GM18867 (cell line): Measurements from ENCODE around the gene FGF18.
"Not testable (repeated sequence)": the region's sequence is repeated elsewhere in the genome, so short reads cannot be mapped to it uniquely, and the experiment has no call there.

Source experiments
- ATAC-seq: cut with Tn5 transposase; IDR thresholded peaks from one replicate; pipeline ENCODE4 v1.9.1; 2021; ENCODE audit warnings: mild to moderate bottlenecking, moderate library complexity; ENCODE audit not compliant: unreplicated experiment

Gene FGF18

GRCh38 chr5:171418982-171419687, at the start of gene FGF18:
FGF18 (plus strand) TSS chr5:171419647; CDS start chr5:171420200, 553 bp downstream.
- peak; percentile 38 for ATAC-seq

- ATAC-seq, result no peak
These were observed 49.5 kb upstream of the FGF18 start for GRCh38 chr5:171369898-171370297.

- not testable (repeated sequence) for ATAC-seq
These were observed 48.6 kb upstream of the FGF18 start for GRCh38 chr5:171370881-171371280.

- no peak for ATAC-seq
These were observed 48.1 kb upstream of the FGF18 start for GRCh38 chr5:171371326-171371725.

- no peak for ATAC-seq
These were observed 39.5 kb upstream of the FGF18 start for GRCh38 chr5:171379961-171380360.

GRCh38 chr5:171384416-171384815, 35.0 kb upstream of the FGF18 start:
- not testable (repeated sequence) for ATAC-seq

GRCh38 chr5:171384999-171385398, 34.4 kb upstream of the FGF18 start:
- not testable (repeated sequence) for ATAC-seq

GRCh38 chr5:171386006-171386671, 33.3 kb upstream of the FGF18 start:
- no peak for ATAC-seq

- no peak for ATAC-seq
These were observed 32.5 kb upstream of the FGF18 start for GRCh38 chr5:171386861-171387344.

- peak; percentile 79 for ATAC-seq
These were observed 32.0 kb upstream of the FGF18 start, which contains the start of gene NPM1 for GRCh38 chr5:171387345-171387969. NPM1 (plus strand) TSS chr5:171387849; CDS start chr5:171387949, 100 bp downstream.

GRCh38 chr5:171387970-171388815, 31.3 kb upstream of the FGF18 start:
- peak; percentile 36 for ATAC-seq

- no peak for ATAC-seq
These were observed 30.7 kb upstream of the FGF18 start for GRCh38 chr5:171388816-171389168.

- ATAC-seq, result no peak
These were observed 28.4 kb upstream of the FGF18 start for GRCh38 chr5:171390883-171391677.

GRCh38 chr5:171391996-171392577, 27.4 kb upstream of the FGF18 start:
- no peak for ATAC-seq

- ATAC-seq, result no peak
These were observed 26.8 kb upstream of the FGF18 start for GRCh38 chr5:171392585-171393159.

- no peak for ATAC-seq
These were observed 24.4 kb upstream of the FGF18 start for GRCh38 chr5:171395042-171395441.

GRCh38 chr5:171396583-171396982, 22.9 kb upstream of the FGF18 start:
- ATAC-seq, result not testable (repeated sequence)

GRCh38 chr5:171397190-171397589, 22.3 kb upstream of the FGF18 start:
- ATAC-seq, result no peak

- no peak for ATAC-seq
These were observed 21.8 kb upstream of the FGF18 start for GRCh38 chr5:171397599-171397998.
